Right ventricle myocardium inferior (tissue), 1 donor: ENCODE data around the gene C11orf86. TPM values are rescaled to one million over a fixed set of nuclear protein-coding genes. Genes with fewer than 3 reads are reported as not detected.

Experiments used
- ATAC-seq: fragments of 200-7000 bp; cut with Tn5 transposase; one replicate; pipeline ENCODE4 v1.9.1; 2020; ENCODE audit warnings: mild to moderate bottlenecking, moderate library complexity
- DNase-seq: peaks from one replicate; pipeline ENCODE4 v3.0.0; 2021; ENCODE audit errors: missing footprints
- intact Hi-C: fragments of 100-400 bp; cut with DNase I; formaldehyde crosslinking; loops from one replicate; pipeline ENCODE4 v1.11.0; 2022
- microRNA-seq: library from miRNA; unstranded; fragments of <30 nt; microRNA quantifications from one replicate; pipeline ENCODE4 v1.2.0, GENCODE V29; 2020
- total RNA-seq: library from RNA; stranded (reverse); fragmentation: NEBNext Ultra II Directional; extraction: Animal tissue kit (Norgen Biotek cat#: 25700); gene quantifications from one replicate; pipeline ENCODE4 v1.2.1, GENCODE V29; 2021
- donor health status: DM: no; HTN: yes; CAD: no; lungs with severe emphysema.

Gene C11orf86
- total RNA-seq, 1 donor from 2014 or later: not detected

DNA sequence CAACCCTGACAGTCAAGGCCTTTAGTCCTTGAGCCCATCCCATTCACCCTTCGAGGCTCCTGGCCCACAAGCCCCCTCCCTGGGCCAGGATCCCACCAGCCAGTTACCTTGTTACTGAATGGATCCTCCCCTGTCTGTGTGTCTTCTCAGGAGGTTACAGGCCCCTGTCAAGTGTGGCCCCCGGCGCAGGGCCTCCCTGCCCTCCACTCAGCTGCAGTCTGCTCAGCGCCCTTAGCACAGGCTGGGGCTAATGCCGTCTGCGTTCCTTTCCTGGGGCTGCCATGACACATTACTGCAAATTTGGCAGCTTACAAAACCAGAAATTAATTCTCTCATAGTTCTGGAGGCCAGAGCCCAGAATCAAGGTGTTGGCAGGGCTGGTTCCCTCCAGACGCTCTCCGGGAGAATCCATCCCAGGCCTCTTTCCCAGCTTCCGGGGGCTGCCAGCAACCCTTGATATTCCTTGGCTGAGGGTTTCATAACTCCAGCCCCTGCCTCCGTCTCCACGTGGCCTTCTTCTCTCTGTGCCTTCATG is 38.5 kb downstream of the C11orf86 start:
- ATAC-seq (no peak), DNase-seq (no peak)
- intact Hi-C loops: no loop called here

DNA sequence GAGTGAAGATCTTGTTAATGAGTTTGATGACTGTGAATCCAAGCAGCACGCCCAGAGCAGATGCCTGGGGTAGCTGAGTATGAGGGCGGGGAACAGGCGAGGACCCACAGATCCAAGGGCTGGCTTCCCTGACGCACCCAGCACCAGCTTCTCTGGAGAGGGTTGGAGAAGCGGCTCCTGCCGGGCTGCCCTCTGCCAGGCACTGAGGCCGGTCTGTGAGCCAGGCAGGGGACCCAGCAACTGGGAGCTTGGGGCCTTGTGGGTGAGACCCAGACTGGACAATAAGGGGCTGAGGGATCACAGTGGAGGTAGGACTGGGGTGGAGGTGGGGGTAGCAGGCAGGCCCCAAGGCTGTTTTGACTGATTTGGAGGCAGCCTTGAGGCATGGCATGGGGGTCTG is 39.2 kb downstream of the C11orf86 start:
- ATAC-seq (no peak), DNase-seq (no peak)
- intact Hi-C loops: no loop called here

DNA sequence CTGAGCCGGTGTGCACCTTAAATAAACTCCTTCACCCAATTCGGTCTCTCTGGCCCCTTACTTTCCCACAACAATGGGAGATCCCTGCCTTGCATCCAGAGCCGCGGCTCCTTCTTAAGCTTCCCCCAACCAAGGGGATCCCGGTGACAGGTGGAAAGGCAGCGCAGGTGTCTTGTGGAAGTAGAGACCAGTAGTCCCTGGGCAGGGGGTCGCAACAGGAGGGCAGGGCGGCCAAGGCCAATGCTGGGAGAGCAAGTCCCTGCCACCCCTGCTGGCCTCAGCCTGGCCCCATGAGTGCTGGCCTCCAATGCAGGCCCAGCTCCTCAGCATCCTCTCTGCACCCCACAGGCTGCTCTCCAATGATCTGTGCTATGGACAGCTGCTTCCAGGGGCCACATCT is 39.9 kb downstream of the C11orf86 start:
- DNase-seq: no peak

DNA sequence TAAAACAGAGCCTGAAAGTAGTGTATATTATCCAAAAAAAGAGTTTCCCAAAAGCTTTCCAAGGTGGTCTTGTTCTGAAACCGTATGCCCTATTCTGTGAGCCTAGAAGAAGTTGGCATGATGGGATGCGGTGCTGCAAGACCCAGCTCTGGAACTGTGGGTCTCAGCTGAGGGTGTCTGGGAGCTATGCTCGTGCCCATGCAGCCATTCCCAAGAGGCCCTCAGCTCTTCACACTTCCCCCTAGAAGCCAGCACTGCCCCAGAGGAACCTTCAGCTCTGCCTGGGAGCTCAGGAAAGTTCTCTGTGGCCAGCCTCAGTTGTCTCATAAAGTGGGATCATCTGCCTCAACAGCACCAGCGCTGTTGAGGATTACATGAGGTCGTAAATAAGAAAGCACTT is 41.4 kb downstream of the C11orf86 start:
- ATAC-seq (no peak), DNase-seq (no peak)
- intact Hi-C loops: no loop called here

More for the DNA sequence above, 39.9 kb downstream of the C11orf86 start:
- intact Hi-C loops: no loop called here
- ATAC-seq: no peak

DNA sequence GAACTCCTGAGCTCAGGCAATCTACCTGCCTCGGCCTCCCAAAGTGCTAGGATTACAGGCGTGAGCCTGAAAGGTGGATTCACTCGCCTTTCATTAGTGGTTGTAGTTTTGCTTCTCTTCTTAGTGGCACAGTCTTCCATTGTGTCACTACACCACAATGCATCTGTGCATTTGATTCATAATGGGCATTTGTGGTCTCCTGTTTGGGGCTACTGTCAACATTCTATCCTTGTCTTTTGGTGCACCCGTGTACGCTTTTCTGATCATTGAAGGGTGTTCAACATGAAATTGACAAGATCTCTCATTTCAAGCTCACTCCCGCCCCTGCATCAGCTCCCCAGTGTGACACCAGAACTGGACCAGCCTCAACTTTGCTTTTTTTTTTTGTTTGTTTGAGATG is 45.8 kb downstream of the C11orf86 start:
- ATAC-seq (no peak), DNase-seq (no peak)
- intact Hi-C loops: no loop called here

DNA sequence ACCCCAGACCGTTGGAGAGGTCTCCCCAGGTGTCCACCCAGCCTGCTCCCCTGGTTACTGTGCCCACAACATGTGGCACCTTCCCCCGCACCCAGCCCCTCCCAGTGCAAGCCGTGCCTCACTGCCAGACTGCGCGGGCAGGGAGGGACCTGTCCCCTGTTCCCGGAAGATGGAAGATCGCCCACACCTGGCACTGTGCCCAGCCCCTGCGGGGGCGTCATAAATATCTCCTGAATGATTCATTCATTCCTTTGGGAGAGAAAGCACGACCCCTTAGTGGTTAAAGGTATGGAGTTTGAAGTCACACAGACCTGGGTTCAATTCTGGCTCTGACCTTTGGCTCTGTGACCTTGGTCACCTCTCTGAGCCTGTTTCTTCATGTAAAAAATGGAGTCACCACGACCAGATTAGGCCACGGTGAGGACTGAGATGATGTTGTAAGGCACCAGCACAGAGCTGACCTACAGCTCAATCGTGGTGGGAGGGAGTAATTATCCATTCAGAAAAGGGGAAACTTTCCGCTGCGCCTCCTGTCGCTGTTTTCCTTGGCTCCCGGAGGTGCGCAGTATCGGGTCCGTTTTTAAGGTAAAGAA is 47.3 kb downstream of the C11orf86 start:
- no peak for DNase-seq
- intact Hi-C loops: no loop called here
- no peak for ATAC-seq

DNA sequence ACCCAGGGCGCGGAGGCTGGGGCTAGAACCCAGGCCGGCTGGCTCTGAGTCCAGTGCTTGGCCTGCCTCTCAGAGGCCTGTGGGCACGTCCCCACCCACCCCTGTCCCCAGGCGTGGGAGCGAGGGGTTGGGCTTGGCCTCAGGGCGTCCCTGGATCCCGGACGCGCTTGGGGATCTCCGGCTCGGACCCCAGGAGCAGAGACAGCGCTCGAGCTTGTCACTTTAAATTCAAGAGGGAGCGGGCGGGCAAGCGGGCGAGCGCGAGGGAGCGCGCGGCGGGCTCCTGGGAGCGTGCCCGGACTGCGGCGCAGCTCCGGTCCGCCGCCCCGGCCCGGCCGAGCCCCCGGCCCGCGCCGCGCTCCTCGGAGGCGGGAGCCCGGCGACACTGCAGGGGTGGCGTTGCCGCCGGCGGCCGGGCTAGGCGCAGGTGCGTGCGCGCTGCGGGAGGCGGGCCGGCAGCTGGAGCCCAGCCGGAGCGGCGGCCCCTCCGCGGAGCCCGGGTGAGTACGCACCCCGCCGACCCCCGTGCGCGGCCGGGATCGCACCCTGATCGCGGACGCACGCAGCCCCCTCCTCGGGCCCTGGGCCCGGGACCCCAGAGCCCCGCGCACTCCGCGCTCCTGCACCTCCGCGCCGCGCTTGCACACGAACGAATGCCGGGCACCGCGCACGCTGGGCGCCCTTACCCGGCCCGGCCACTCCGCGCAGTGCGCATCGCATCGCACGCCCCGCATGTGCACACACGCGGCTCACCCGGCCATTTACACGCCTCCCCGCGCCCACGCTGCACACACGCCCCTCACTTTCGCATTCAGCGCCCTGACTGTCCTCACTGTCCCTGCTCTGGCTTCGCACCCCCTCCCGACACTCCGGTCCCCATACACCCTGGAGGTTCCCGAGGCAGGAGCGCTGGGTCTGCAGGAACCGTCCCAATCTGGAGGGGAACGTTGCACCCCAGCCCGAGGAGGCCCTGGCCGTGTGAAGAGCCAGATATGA is 48.2 kb downstream of the C11orf86 start, which contains the start of gene SYT12:
Gene SYT12 (plus strand): TSS at position 174 of the 996 bp plus-strand sequence. CDS start 7,011 bp downstream, outside the sequence.
- ATAC-seq (no peak), DNase-seq (no peak)
- intact Hi-C loops: no loop called here

DNA sequence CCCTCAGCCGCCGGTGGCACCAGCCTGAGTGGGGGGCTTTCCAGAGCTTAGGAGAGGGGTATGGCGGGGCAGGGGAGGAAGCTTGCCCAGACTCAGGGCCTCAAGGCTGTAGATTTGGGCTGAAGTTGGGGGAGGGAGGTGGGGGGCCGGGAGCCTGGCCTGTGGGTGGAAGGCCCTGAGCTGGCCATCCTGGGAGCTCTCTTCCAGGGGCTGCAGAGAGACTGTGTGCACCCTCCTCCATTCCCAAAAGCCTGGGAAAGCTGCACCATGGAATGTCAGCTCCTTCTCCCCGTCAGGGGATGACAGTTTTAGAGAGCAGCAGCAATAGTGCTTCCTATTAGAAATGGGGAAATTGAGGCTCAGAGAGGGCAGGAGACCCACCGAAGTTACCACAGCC is 48.9 kb downstream of the C11orf86 start:
- intact Hi-C loops: no loop called here
- ATAC-seq (no peak), DNase-seq (no peak)

DNA sequence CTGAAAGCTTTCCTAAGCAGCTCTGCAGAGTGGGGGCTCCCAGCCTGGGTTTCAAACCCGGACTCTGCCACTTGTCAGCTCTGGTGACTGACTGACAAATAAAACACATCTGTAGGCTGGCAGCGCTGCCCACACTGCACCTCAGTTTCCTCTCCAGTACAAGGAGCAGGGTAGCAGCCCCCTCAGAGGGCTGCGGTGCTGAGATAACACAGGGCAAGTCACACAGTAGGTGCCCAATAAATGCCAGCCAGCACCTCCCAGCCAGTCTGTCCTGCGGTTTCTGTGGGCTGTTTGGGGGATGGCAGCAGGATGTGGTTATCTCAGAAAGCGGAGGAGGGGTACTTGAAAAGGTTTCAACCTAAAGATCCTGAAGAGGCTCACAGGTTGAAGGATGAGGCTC is 49.3 kb downstream of the C11orf86 start:
- DNase-seq: no peak
- intact Hi-C loops: no loop called here
- no peak for ATAC-seq

DNA sequence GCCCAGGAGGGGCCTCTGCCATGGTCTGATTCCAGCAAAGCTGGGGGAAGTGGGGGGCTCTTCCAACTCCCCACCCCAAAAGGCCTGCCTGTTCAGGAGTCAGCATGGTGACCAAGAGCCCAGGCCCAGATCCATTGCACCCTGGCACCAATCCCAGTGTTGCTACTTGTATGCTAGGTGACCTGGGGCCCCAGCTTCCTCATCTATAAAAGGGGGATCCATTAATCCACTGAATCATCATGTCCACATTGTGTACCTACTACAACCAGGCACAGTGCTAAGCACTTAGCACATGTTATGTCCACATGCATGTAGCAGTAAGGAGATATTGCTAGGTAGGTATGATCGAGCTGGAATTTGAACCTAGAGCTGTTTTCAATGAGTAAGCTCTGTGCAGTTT is 49.9 kb downstream of the C11orf86 start:
- intact Hi-C loops: no loop called here

DNA sequence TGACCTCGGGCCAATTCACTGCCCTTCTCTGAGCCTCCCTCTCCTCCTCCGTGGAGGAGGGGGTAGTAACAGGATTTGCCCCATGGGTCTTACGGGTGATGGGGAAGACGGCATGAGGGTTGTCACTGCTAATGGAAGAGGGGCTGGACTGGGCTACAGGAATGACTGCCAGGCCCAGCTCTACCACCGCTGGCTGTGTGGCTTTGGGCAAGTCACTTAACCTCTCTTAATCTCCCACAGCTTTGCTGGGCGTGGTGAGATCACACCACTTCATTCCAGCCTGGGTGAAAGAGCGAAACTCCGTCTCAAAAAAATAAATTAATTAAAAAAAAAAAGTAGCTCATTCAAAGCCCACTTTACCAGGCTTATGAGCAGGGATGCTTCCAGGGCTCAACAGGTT is 50.6 kb downstream of the C11orf86 start:
- no peak for DNase-seq
- ATAC-seq: no peak
- intact Hi-C loops: no loop called here

More for the DNA sequence above, 49.9 kb downstream of the C11orf86 start:
- ATAC-seq (no peak), DNase-seq (no peak)

Small RNA genes within 50 kb of the gene (microRNA-seq; reads per million reads assigned to microRNA genes)
- not detected for gene MIR3163

Other genes starting within 250 kb of the C11orf86 start
- gene SPTBN2, start 246.1 kb upstream of the C11orf86 start, total RNA-seq: 0.95 TPM
- 5.6 TPM for gene RCE1, start 131.9 kb upstream of the C11orf86 start, total RNA-seq
- gene LRFN4, start 118.2 kb upstream of the C11orf86 start, total RNA-seq: 24.7 TPM
- gene PC, start 16.9 kb upstream of the C11orf86 start, total RNA-seq: 7.5 TPM
- 0.32 TPM for gene SYT12, start 47.8 kb downstream of the C11orf86 start, total RNA-seq
- 62.5 TPM for gene RHOD, start 81.5 kb downstream of the C11orf86 start, total RNA-seq
- 41.3 TPM for gene KDM2A, start 144.0 kb downstream of the C11orf86 start, total RNA-seq